ENCODE data around the gene PDCD1.

The PDCD1 gene

DNA sequence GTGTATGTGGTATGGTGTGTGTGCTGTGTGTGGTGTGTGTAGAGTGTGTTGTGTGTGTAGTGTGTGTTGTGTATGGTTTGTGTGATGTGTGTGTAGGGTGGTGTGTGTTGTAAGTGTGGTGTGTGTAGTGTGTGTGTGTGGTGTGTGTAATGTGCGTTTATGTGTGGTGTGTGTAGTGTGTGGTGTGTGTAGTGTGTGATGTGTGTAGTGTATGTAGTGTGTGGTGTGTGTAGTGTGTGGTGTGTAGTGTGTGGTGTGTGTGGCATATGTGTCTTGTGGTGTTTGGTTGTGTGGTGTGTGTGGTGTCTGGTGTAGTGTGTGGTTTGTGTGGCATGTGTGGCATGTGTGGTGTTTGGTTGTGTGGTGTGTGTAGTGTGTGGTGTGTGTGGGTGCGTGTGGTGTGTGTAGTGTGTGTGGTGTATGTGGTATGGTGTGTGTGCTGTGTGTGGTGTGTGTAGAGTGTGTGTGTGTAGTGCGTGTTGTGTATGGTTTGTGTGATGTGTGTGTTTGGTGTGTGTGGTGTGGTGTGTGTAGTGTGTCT is 6.8 kb upstream of the PDCD1 start:
- no peak for DNase-seq (ENCODE audit: low read depth in 3 of 3)

DNA sequence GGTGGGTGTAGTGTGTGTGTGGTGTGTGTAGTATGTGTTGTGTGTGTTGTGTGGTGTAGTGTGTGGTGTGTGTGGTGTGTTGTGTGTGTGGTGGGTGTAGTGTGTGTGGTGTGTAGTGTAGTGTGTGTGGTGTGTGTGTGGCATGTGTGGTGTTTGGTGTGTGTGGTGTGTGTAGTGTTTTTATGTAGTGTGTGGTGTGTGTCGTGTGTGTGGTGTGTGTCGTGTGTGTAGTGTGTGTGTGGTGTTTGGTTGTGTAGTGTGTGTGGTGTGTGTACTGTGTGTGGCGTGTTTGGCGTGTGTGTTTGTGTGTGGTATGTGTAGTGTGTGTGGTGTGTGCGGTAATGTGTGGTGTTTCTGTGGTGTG is 6.1 kb upstream of the PDCD1 start:
- no peak for DNase-seq (ENCODE audit: low read depth in 3 of 3)

DNA sequence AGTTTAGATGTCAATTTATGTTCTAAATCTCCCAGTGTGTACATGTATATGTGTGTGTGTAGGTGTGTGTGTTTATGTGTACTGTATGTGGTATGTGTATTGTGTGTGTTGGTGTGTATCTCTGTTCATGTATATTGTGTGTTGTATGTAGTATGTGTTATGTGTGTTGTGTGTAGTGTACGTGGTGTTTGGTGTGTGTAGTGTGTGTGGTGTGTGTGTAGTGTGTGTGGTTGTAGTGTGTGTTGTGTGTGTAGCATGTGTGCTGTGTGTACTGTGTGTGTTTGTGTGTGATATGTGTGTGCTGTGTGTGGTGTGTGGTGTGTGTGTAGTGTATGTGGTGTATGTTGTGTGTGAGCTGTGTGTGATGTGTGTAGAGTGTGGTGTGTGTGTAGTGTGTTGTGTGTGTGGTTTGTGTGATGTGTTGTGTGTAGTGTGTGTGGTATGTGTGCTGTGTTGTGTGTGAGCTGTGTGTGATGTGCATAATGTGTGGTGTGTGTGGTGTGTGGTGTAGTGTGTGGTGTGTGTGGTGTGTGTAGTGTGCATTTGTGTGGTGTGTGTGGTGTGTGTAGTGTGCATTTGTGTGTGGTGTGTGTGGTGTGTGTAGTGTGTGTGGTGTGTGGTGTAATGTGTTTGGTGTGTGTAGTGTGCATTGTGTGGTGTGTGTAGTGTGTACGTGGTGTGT is 5.6 kb upstream of the PDCD1 start:
- no peak for DNase-seq (ENCODE audit: low read depth in 3 of 3)

DNA sequence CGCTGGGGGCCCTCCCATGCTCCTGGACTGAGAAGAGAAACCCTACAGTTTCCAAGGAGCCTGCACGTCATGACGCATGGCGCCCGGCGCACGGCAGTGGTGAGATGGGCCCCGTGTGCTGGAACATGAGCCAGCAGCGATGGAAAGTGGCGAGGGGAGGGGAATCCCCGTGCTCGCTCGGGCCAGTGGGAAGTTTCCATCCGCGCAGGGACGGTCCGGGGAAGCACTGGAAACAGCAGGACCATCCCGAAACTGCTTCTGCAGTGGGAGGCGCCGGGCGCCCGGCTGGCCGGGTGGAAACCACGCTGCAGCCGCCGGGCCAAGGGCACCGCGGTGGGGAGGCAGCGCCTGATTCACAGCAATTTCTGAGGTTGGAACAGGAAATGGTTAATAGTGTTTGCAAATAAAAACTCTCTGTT is 4.9 kb upstream of the PDCD1 start:
- DNase-seq (ENCODE audit: low read depth in 3 of 3), result peak; percentile 47 to 84 (median 50)

DNA sequence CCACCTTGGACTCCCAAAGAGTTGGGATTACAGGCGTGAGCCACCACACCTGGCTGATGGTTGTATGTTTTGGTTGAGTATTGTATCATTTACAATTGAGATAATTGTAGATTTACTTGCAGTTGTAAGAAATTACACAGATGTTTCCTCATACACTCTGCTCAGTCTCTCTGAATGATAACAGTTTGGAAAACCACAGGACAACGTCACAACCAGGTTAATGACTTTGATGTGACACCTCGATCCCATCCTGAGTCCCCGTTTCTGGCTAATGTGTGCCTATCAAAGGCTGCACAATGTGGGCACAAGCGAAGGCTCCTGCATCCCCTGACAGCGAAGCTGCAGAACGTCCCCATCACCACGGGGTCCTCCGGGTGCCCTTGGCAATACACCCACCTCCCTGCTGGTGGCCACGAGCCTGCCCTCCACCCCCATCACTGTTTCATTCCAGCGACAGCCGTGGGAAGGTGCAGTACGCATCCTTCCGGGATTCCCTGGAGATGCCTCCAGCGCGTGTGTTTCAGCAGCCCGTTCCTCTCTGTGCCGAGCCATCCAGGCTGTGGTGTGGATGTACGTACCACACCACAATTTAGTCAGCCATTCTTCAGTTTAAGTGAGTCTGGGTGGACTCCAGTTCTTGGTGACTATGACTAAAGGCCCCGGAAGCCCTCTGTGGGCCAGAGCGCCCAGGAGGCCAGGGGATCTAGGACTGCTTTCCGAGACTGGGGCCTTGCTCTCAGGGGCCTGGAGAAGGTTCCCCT is 4.3 kb upstream of the PDCD1 start:
- DNase-seq (ENCODE audit: low read depth in 3 of 3), result no peak

DNA sequence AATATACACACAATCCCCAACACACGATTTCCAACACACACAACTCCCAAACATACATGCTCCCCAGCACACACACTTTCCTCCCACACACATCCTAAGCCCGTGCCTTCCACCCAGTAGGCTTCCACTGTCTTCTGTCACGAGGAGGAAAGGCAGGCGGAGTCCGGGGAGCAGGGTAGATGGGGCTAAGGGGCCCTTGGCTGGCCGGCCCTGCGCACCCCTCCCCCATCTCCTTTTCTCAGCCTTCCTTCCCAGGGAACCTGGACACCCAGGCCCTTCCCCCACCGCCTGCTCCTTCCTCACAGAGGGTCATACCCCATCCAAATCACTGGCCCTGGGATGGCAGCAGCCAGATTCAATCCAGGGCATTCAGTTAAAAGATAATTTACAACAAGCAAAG is 3.4 kb upstream of the PDCD1 start:
- no peak for DNase-seq (ENCODE audit: low read depth in 3 of 3)

DNA sequence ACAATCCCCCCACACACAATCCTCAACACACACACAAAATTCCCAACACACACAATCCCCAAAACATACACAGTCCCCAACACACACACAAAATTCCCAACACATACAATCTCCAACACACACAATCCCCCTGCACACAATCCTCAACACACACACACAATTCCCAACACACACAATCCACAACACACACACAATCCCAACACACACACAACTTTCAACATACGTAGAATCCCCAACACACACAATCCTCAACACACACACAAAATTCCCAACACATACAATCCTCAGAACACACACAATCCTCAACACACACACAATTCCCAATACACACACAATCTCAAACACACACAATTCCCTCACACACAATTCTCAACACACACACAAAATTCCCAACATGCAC is 2.6 kb upstream of the PDCD1 start:
- no peak for DNase-seq (ENCODE audit: low read depth in 3 of 3)

DNA sequence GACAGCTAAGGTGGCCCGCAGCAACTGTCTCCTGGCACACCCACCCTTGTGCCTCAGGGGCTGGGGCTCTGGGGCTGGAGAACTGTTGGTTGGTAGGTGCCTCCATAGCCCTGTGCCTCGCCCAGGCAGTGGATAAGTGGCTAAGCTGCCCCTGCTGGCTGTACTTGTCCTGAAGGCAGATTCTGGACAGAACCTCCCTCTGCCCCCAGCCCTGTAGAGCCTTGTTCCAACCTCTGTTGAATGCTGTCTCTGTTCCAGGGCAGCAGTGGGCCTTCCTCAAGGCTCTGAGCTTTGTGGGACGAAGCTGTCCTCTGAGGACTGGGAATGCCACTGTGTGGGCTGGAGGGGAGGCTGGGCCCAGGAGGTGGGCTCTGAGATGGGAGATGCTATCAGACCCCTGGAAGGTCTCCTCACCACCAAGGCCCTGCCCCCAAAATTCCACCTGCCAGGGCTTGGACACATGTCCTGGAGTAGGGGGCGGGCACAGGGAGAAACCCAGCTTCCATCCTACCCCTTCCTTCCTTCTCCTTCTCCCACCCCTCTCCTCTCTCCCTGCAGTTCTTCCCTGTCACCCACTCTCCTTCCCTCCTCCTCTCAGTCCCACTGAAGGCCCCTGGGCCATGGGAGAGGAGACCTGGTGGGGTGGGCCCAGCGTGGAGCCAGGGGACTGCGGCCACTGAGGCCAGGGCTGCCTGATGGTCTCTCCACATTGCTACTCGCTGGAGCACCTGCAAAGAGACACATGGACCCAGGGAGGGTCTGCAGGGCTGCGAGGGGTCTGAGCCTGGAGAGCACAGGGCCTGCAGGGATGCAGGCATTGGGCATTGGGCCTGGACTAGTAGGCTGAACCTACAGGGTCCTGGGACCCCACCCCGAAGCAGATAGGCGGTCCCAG is 1.7 kb upstream of the PDCD1 start:
- no peak for DNase-seq (ENCODE audit: low read depth in 3 of 3)

DNA sequence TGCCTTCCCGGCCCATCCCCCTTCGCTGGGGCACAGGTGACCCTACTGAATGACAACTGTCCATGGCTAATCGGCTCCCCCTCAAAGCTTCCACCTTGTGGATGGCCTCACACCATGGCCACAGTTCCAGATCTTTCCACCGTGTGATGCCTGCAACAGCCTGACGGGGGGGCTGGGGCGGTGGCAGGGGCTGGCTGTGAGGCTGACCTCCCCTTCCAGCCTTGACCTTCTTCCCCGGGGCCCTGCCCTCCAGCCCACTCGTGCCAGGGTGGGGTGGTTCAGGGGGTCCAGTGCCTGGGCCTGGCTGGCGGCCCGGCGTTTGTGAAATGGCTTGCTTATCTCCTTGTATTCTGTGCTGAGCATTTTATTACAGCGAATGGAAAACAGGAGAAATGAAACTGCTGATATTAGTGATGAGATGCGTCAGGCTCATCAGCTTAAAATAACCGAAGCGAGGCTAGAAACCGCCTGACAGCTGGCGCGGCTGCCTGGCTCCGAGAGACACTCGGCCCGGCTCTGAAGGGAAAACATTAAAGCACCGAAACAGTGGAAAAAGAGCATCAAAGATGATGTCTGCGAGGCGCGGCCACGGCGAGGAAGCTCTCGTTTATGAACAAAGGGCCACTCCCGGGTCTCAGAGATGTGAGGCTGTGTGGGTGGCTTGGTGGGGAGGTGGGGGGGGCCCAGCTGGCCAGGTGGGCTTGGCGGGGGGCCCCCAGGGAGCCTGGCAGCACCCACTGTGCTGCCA is 916 bp upstream of the PDCD1 start:
- peak; percentile 49 to 81 (median 68) for DNase-seq (ENCODE audit: low read depth in 3 of 3)

DNA sequence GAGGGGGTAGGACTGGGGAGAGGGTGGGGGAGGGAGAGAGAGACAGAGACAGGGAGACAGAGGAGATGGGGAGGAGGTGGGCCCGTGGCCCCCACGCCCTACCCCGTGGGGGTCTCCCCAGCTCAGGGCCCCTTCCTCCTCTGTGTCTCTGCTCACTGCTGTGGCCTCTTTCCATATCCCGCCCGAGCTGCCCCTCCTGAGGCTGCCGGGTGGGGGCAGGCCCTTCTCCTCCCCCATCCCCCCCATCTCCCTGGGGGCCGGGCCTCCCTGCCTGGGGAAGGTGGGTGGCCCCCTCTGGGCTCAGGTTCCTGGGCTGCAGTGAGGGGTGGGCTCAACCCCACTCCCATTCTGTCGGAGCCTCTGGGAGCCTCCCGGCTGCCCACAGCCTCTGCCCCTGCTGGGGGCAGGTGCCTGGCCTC is 332 bp upstream of the PDCD1 start:
- peak in 1 of 3 experiments; percentile 38 for DNase-seq (ENCODE audit: low read depth in 3 of 3)

DNA sequence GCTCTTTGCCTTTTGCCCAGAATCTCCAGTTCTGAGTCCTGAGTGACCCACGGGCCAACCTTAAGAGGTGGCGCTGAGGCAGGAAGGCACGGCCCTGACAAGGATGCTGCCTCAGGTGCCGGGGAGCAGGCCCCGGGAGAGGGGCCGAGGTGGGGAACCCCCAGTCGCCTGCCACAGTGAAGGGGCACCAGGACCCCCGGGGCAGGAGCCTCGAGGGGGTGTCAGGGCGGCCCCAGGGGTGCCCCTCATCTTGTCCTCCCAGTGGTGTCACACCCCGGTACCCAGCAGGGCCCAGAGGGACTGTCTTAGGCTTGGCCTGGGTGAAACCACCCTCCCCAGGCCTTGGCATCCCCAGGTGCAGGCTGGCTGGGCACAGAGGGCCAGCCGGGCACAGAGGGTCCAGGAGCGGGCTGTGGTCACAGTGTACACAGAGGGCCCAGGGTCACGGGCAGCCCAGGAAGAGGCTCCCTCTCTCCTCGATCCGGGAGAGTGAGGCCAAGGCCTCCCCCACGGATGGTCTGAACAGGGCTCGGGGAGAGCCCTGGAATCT is 1.0 kb downstream of the PDCD1 start:
- DNase-seq (ENCODE audit: low read depth in 3 of 3), result no peak

DNA sequence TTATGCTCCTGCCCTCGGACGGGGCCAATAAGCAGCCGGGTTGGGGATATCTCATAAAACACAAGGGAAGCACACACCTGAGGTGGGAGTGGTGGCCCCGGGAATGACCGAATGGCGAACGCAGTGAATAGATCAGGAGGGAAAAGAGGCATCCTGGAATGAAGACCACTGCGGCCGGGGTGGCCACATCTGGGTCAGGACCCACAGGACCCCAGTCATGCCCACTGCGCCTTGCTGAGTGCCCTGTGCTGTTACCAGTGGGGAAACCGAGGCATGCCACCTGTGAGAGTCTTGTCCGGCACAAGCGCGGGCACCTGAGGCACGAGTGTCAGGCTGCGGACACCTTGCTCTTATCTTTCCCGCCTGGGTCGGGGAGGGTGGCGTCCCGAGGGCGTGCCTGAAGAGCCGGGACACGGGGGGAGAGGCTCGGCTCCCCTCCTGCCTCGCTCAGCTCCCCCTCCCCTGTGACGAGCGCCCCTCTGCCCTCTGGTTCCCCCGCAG is 1.6 kb downstream of the PDCD1 start:
- no peak for DNase-seq (ENCODE audit: low read depth in 3 of 3)

DNA sequence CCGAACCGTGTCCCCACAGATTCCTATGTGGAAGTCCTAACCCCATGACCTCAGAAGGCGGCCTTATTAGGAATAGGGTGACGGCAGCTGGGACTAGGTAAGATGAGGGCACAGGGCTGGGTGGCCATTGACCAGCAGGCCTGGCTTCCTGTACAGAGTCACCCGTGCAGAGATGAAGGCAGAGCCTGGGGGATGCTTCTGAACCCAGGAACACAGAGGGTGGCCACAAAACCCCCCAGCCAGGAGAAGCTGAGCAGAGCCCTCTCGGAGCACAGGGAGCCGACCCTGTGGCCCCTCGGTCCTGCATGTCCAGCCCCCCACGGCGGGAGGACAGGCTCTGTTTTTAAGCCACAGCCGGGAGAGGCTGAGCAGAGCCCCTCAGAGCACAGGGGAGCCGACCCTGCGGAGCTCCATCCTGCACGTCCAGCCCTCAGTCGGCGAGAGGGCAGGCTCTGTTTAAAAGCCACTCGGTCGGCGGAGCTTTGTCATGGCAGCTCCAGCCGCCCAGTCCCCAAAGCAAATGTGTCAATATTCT is 2.7 kb downstream of the PDCD1 start:
- no peak for DNase-seq (ENCODE audit: low read depth in 3 of 3)

DNA sequence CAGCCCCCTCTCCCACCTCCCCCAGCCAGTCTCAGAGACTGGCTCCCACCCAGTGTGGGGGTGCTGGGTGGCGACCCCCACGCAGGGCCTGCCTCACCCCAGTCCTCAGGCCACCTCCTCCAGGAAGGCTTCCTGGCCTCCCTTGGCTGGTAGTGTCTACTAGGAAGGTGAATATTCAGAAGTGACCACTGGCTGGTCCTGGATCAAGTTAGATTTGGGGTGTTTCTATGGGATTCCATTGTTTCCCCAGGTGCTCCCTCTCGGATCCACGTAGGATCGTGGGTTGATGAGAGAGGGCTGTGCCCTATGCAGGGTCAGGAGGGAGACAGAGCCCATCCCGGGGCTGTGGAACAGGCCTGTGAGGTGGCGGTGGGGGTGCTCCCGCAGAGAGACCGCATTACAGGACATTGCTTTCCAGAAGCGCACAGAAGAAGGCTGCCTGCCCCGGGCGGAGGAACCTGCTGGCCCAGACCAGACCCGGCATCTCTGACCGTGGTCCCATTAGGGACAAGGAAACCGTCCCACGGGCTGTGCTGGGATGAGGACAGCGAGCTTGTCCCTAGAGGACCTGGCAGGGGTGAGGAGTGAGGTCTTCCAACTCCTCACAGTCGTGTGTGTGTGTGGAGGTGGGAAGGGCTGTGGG is 3.3 kb downstream of the PDCD1 start:
- no peak for DNase-seq (ENCODE audit: low read depth in 3 of 3)

DNA sequence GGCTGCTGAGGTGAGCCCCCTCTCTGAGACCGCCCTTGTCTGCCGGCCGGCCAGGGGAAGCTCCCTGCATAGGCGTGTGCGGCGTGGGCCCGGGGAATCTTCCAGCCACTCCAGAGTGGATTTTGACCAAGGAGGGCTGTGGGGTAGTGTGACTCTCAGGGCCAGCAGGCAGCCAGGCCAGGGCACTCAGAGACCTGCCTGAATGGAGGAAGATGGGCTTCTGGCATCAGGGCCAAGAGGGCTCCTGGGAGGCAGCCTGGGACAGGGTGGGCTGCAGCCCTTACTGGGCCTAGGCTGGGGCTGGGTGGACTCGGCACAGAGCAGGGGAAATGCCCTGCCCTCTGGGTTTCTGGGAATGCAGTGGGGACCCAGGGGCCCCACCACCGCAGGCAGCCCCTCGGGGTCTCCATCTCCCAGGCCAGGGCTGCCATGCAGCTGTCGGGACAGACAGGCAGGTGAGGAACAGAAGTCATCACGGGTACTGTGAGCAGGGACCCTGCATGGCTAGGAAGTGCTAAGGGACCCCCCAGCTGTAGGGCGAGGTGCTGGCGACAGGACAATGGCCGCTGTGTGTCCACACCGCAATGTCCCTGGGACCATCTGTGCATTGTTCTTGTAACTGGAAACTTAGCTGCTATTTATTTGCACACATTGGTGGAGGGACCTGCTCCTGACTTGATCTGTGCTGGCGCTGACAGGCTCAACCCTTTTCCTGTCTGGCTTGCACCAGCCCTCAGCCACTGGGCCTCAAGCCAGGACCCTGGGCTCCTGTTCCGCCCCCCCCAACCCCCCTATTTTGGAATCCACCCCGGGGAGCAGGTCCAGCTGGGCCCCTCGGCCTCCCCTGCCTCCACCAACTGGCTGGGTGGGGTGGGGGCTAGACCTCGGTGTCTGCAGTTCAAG is 4.1 kb downstream of the PDCD1 start:
- no peak for DNase-seq (ENCODE audit: low read depth in 3 of 3)

DNA sequence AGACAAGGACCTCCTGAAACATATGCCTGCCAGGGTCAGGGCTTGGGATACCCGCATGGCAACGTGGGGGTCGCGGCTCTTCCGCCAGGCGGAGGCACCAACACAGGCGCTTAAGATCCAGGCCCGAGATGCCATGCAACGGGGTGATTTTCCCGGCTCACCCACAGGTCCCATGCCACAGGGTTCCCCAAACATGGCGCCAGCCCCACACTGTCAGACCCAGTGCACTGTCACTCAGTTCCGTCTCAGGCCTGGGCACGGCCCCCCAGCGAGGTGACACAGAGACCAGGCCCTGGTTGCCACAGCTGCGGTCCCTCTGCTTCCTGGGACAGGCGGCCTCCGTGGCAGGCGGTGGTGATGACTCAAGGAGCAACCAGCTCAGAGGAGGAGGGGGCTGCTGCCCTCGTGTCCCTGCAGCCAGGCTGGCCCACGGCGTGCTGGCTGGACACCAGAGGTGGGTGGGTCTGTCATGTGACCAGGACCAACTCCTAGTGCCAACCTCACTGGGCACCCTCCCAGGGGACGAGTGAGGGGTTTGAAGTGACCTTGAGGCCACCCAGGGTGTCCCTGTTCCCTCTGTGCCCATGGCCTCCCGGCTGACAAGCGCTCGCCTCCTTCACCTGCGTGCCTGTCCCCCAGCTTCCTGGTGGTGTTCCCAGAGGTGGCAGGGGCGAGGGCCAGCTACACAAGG is 4.9 kb downstream of the PDCD1 start:
- no peak for DNase-seq (ENCODE audit: low read depth in 3 of 3)

DNA sequence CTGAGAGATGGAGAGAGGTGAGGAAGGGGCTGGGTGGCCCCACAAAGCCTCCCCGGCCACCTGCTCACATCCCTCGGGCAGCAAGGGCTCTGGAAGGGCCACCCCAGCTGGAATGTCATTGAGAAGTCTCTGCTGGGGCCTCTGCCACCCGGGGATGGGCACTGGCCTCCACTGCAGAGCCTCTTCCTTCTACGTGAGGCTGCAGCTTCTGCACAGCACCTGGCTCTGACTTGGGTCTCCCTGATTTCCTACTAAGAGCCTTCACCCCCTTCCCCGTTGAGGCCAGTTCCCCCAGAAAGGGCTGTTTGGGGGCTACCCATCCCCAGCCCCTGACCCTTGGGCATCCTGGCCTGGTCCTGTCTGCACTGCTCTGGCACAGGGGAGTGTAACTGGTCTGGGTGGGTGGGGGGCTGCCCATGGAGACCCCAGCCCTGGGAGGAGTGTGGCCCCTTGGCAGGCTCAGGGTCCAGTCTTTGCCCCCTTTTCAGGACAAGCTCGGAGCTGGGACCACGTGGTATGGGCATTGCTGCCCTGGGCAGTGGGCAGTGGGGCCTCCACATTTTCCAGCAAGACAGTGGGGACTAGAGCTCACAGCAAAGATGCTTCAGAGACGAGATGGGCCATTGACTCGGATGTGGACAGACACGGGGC is 5.6 kb downstream of the PDCD1 start:
- no peak for DNase-seq (ENCODE audit: low read depth in 3 of 3)
